ENCODE results near the gene KCNC3. TPM values are rescaled to one million over a fixed set of nuclear protein-coding genes. Genes with fewer than 3 reads are reported as not detected.
A peak's percentile ranks its signal among the peaks of the same experiment; 100 is the strongest.

The KCNC3 gene
- polyA plus RNA-seq, 1 donor from 2014 or later = not detected

DNA sequence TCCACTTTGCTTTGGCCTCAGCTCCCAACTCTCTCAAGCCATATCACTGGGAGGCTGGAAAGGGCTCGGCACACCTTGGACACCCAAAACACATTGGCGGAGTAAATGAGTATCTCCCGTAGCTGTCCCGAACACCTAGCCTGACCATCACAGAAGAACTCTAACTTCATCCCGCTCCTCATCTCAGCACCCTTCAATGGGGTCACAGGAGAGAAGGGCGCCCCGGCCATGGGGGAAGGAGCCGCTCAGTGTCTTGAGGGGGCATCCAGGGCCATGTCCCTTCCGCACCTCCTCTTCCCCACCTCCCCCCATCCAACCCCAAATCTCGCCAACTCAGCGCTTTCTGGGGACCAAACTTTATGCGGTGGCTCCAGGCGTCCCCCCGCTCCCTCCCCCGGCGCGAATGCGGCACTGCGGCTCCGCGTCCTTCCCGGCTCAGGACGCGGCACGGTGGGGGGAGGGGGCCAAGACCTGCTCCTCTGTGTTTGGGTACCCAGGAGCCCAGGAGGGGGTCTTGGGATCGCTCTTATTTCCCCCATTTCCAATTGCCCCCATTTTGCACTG is 3.0 kb downstream of the KCNC3 start:
- H3K27me3 Mint-ChIP-seq = peaks cover 13% of the 10 kb centered on the region
- H3K27ac Mint-ChIP-seq = no peak overlapping the region
- H3K4me3 Mint-ChIP-seq = peak overlapping the region in 2 of 4 donors; percentile 27 to 43
- peaks cover 12% of the 10 kb centered on the region for H3K36me3 Mint-ChIP-seq
- H3K9me3 Mint-ChIP-seq = peaks cover 0 to 4% (median 0%) of the 10 kb centered on the region in 3 donors
- peaks cover 13 to 31% (median 22%) of the 10 kb centered on the region in 3 donors for H3K4me1 Mint-ChIP-seq

DNA sequence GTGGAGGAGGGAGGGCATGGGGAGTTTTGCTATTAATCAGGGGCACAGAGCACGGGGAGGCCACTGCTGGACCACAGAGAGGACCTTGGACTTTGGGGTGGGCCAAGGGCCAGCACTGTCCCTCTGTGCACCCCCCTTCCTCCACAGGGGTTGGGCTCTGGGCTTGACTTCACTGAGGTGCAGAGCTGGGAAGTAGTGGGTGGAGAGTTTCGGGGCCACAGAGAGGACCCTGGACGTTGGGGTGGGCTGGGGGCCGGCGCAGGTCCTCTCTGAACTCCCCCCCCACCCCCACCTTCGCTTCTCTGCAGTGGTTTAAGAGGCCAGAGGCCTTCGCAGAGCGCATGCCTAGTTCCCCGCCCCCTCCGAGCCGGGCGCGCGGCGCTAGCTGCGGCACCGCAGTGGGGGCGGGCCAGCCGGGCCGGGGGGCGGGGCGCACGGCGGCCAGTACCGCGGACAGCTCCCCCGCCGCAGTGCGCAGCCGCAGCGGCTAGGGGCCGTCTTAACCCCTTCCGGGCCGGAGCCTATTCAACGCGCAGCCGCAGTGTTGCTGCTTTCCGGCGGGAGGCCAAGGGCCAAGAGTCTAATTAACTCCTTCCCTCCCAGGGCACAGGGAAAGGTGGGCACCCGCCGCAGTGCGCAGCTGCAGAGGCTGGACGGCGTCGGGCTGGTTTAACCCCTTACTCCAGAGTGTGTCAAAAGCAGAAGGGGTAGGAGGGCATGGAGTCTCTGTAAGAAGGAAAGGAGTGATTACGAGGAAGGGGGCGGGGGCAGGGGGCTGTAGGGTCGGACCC is 3.7 kb downstream of the KCNC3 start:
- Mint-ChIP-seq H3K27ac (peak overlapping the region in 1 of 3 donors; percentile 19), H3K9me3 (peaks cover 0 to 4% (median 0%) of the 10 kb centered on the region in 3 donors), H3K4me3 (peak overlapping the region in 3 of 4 donors; percentile 43 to 73 (median 55)), H3K27me3 (peaks cover 13% of the 10 kb centered on the region), H3K4me1 (peaks cover 13 to 29% (median 21%) of the 10 kb centered on the region in 3 donors), H3K36me3 (peaks cover 16% of the 10 kb centered on the region)

GRCh38 chr19:50324331-50324730 is 4.8 kb downstream of the KCNC3 start:
- Mint-ChIP-seq H3K9me3 (peaks cover 0 to 4% (median 0%) of the 10 kb centered on the region in 3 donors), H3K27me3 (peaks cover 13% of the 10 kb centered on the region), H3K4me1 (peaks cover 9 to 20% (median 11%) of the 10 kb centered on the region in 3 donors), H3K4me3 (no peak overlapping the region), H3K27ac (peak overlapping the region in 2 of 3 donors; percentile 19 to 32), H3K36me3 (peaks cover 16% of the 10 kb centered on the region)

- peaks cover 18% of the 10 kb centered on the region for H3K36me3 Mint-ChIP-seq
These were observed 5.4 kb downstream of the KCNC3 start for GRCh38 chr19:50323782-50324133.

DNA sequence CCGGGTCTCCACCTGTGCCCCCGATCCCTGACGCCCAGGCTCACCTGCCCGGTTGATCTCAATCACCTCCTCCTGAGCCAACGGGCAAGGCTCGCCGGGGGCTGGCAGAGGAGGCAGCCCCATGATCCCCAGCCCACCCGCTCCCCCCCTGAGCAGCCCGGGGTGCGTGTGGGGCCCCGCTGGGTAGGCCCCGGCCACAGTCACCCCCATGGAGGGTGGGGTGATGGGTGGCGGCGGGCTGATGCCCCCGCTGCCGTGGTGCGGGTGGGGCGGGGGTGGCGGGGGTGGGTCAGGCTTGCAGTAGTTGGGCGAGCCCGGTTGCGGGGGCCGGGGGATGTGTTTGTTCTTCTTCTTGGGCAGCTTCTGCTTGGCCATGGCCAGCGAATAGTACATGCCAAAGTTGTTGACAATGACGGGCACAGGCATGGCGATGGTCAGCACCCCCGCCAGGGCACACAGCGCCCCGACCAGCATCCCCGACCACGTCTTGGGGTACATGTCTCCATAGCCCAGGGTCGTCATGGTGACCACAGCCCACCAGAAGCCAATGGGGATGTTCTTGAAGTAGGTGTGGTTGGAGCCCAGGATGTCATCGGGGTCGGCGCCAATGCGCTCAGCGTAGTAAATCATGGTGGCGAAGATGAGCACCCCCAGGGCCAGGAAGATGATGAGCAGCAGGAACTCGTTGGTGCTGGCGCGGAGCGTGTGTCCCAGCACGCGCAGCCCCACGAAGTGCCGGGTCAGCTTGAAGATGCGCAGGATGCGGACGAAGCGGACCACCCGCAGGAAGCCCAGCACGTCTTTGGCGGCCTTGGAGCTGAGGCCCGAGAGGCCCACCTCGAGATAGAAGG is 6.0 kb downstream of the KCNC3 start:
- peak overlapping the region in 1 of 3 donors; percentile 92 for H3K27ac Mint-ChIP-seq
- H3K27me3 Mint-ChIP-seq = peaks cover 13% of the 10 kb centered on the region
- H3K9me3 Mint-ChIP-seq = peaks cover 0 to 4% (median 0%) of the 10 kb centered on the region in 3 donors
- H3K4me1 Mint-ChIP-seq = peaks cover 6 to 19% (median 11%) of the 10 kb centered on the region in 3 donors
- no peak overlapping the region for H3K4me3 Mint-ChIP-seq
- peaks cover 18% of the 10 kb centered on the region for H3K36me3 Mint-ChIP-seq

More at GRCh38 chr19:50323782-50324133, 5.4 kb downstream of the KCNC3 start:
- Mint-ChIP-seq H3K4me3 (no peak overlapping the region), H3K27ac (peak overlapping the region in 1 of 3 donors; percentile 92), H3K4me1 (peaks cover 6 to 19% (median 11%) of the 10 kb centered on the region in 3 donors), H3K9me3 (peaks cover 0 to 4% (median 0%) of the 10 kb centered on the region in 3 donors), H3K27me3 (peaks cover 13% of the 10 kb centered on the region)

DNA sequence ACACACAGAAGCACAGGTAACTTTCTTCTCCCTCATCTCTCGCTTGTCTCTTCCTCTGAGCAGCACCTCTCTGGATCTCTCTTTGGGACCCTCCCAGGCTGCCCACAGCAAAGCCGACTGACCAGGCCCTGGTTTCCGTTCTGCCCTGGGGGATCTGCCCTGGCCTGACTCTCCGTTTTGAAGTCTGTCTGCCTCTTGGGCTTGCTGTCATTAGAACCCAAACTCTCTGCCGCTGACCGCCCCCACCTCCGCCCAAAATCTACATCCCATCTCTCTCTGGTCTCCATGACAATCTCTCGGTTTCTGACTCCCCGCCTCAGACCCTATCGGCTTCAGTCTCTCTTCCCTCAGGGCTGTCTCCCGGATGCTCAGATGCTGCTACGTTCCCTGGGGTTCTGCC is 6.9 kb downstream of the KCNC3 start:
- H3K9me3 Mint-ChIP-seq = peaks cover 0 to 4% (median 0%) of the 10 kb centered on the region in 3 donors
- H3K27me3 Mint-ChIP-seq = peaks cover 7% of the 10 kb centered on the region
- H3K4me3 Mint-ChIP-seq = peak overlapping the region in 1 of 4 donors; percentile 35
- H3K36me3 Mint-ChIP-seq = peaks cover 18% of the 10 kb centered on the region
- H3K4me1 Mint-ChIP-seq = peaks cover 6 to 13% (median 8%) of the 10 kb centered on the region in 3 donors
- H3K27ac Mint-ChIP-seq = peak overlapping the region in 1 of 3 donors; percentile 23

DNA sequence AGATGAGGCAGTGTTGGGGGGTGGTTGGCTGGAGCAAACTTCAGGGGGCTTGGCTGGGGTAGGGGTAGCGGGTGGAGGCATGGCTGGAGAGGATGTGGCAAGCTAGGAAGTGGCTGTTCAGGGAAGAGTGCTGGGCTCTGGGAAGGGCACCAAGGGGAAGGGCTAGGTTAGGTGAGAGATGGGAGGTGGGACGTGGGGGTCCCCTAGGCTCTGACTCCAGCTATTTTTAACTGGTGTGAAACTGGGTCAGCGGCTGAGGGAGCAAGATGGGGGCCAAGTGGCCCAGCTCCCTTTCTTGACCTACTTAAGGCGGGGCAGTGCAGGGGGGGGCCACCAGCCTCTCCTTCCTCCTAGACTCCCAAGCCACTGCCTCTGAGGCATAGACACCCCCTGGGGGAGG is 7.3 kb downstream of the KCNC3 start:
- Mint-ChIP-seq H3K4me3 (no peak overlapping the region), H3K27me3 (peaks cover 3% of the 10 kb centered on the region), H3K9me3 (peaks cover 0 to 1% (median 0%) of the 10 kb centered on the region in 3 donors), H3K27ac (no peak overlapping the region), H3K4me1 (peaks cover 2 to 9% (median 4%) of the 10 kb centered on the region in 3 donors), H3K36me3 (peaks cover 18% of the 10 kb centered on the region)

DNA sequence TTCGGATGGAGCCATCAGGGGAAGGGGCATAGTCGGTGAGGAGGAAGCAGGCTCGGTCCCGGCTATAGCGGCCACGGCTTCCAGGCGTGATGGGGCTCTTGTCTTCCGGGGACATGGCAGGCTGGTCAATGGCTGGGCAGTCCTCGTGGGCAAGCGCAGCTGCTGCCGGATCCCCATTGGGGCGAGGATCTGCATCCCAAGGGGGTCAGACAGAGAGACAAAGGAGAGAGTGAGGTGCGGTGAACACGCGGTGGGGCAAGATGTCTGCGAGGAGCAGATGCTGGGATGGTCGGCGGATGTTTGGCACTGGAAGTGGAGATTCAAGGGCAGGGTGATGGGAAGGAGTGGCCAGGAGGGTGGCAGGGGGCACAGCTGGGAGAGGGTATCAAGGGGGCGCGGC is 8.6 kb downstream of the KCNC3 start:
- H3K36me3 Mint-ChIP-seq = peaks cover 18% of the 10 kb centered on the region
- peaks cover 0 to 6% (median 3%) of the 10 kb centered on the region in 3 donors for H3K4me1 Mint-ChIP-seq
- H3K9me3 Mint-ChIP-seq = no peaks in the 10 kb centered on the region
- peaks cover 3% of the 10 kb centered on the region for H3K27me3 Mint-ChIP-seq
- no peak overlapping the region for H3K27ac Mint-ChIP-seq
- H3K4me3 Mint-ChIP-seq = no peak overlapping the region

GRCh38 chr19:50320051-50320450 is 9.1 kb downstream of the KCNC3 start:
- Mint-ChIP-seq H3K27ac (no peak overlapping the region), H3K9me3 (no peaks in the 10 kb centered on the region), H3K27me3 (peaks cover 3% of the 10 kb centered on the region), H3K4me1 (peaks cover 0 to 6% (median 3%) of the 10 kb centered on the region in 3 donors), H3K4me3 (no peak overlapping the region), H3K36me3 (peaks cover 18% of the 10 kb centered on the region)

DNA sequence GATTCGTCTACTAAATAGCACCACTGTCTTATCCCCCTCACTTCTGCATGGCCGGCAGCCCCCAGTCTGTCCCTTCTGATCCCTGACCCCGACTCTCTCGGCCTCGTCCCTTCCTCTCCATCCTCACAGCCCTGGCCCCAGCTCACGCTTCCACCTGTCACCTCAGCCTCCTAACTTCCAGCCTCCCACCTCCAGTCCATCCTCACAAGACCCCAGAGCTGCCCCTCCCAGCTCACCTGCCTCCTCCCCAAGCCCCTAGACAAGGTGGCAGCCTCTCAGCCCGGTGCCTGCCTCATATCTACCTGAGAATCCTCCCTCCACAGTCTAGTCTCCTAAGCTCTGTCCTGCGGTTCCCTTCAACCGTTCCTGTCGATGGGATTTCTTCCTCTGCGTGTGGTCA is 10.0 kb downstream of the KCNC3 start:
- Mint-ChIP-seq H3K27me3 (peaks cover 6% of the 10 kb centered on the region), H3K9me3 (no peaks in the 10 kb centered on the region), H3K27ac (no peak overlapping the region), H3K4me3 (peak overlapping the region in 1 of 4 donors; percentile 39), H3K36me3 (peaks cover 13% of the 10 kb centered on the region), H3K4me1 (peaks cover 0 to 8% (median 7%) of the 10 kb centered on the region in 3 donors)

GRCh38 chr19:50318438-50318837 is 10.7 kb downstream of the KCNC3 start:
- H3K36me3 Mint-ChIP-seq = peaks cover 13% of the 10 kb centered on the region
- peaks cover 6 to 8% (median 8%) of the 10 kb centered on the region in 3 donors for H3K4me1 Mint-ChIP-seq
- no peak overlapping the region for H3K27ac Mint-ChIP-seq
- H3K27me3 Mint-ChIP-seq = peaks cover 12% of the 10 kb centered on the region
- peaks cover 0 to under 1% (median 0%) of the 10 kb centered on the region in 3 donors for H3K9me3 Mint-ChIP-seq
- no peak overlapping the region for H3K4me3 Mint-ChIP-seq

GRCh38 chr19:50317115-50317514 is 12.1 kb downstream of the KCNC3 start:
- H3K27me3 Mint-ChIP-seq = peaks cover 19% of the 10 kb centered on the region
- H3K27ac Mint-ChIP-seq = no peak overlapping the region
- H3K4me1 Mint-ChIP-seq = peaks cover 7 to 11% (median 10%) of the 10 kb centered on the region in 3 donors
- H3K4me3 Mint-ChIP-seq = no peak overlapping the region
- peaks cover 0 to 3% (median 0%) of the 10 kb centered on the region in 3 donors for H3K9me3 Mint-ChIP-seq
- H3K36me3 Mint-ChIP-seq = peaks cover 7% of the 10 kb centered on the region

DNA sequence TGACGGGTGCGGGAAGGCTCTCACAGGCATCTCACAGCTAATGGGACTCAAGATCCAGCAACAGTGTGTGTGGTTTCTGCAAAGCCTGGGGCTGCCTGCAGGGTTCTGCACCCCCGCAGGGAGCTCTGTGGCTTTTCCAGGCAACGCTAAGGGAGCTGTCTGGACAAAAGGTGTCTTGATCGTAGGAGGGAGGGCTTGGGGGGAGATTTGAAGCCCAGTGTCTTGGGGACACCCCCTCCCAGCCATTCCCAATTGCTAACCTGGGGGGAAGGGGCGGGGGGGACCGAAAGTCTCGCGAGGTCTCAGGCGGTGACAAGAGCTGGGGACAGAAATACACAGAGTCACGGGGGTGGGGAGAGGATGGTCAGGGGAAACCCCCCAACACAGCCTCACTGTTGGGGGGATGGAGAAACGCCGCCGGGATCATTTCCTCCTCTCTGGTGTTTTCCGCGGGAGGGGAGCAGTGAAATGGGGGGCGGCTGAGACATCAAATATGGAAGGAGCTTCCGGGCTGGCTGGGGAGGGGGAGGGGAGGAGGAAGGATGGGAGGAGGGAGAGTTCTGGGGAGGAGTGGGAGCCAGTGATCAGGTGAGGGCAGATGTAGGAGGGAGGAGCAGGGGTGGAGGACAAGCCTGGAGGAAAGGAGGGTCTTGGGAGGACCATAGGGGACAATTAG is 13.3 kb downstream of the KCNC3 start:
- Mint-ChIP-seq H3K4me1 (peaks cover 5 to 11% (median 10%) of the 10 kb centered on the region in 3 donors), H3K4me3 (peak overlapping the region in 1 of 4 donors; percentile 68), H3K27ac (peak overlapping the region in 1 of 3 donors; percentile 10), H3K36me3 (peaks cover 5% of the 10 kb centered on the region), H3K27me3 (peaks cover 27% of the 10 kb centered on the region), H3K9me3 (peaks cover 0 to 3% (median 0%) of the 10 kb centered on the region in 3 donors)

Measured in IgD-negative memory B cell (primary cell).